ENCODE measurements around the gene IQCM. TPM values are rescaled to one million over a fixed set of nuclear protein-coding genes. Genes with fewer than 3 reads are reported as not detected.

IQCM gene
- total RNA-seq, result not detected

GRCh38 chr4:149815743-149816142 lies at the start of gene IQCM:
Gene IQCM (minus strand): TSS chr4:149815843. CDS start chr4:149742691, 73,152 bp downstream.
- DNase-seq (ENCODE audit: low spot score), result no peak

DNA sequence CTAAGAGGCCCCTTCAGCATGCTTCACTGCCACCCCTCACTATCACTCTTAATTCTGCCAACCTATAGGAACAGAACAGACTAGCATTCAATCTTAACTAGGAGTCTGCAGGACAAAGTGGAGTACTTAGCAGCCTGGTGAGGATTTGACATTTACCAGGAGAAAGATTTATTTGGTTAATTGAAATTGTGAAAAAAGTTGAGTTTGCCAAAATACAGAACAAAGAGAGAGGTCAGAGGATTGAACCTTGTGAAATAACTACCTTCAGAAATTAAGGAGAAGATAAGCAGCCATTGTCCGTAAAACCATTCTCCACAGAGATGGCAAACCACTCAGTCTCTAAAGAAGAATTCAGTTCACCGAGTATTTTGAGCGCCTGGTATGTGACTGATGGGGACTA lies 41.8 kb upstream of the IQCM start:
- DNase-seq (ENCODE audit: low spot score), result no peak

DNA sequence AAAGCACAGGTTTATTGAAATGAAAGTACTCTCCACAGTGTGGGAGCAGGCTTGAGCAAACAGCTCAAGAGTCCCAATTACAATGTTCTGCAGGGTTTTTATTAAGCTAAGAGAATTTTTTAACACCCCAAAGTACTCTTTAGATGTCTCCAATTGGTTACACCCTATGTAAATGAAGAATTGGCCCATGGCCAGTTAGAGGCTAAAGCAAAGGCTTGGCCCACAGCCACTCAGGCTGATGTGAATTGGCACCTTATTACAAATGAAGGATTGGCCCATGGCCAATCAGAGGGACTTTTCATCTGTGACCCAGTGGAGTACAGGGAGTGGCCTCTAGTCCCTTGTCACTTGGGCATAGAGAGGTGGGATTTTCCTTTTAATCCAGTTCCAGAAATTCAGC lies 30.1 kb upstream of the IQCM start:
- no peak for DNase-seq (ENCODE audit: low spot score)

GRCh38 chr4:149841686-149842085 lies 26.0 kb upstream of the IQCM start:
- DNase-seq (ENCODE audit: low spot score), result no peak

DNA sequence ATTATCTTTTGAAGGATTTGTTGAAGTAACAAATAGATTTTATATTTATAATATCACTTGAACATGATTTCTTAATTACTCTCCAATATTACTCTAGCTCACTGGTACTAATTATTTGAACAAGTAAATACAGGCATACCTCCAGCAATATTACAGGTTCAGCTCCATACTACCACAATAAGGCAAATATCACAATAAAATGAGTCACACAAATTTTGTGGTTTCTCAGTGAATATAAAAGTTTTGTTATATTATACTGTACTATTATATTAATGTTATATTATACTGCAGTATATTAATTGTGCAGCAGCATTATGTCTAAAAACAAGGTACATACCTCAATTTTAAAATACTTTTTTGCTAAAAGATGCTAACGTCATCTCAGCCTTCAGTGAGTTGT lies 22.4 kb upstream of the IQCM start:
- DNase-seq (ENCODE audit: low spot score), result no peak

DNA sequence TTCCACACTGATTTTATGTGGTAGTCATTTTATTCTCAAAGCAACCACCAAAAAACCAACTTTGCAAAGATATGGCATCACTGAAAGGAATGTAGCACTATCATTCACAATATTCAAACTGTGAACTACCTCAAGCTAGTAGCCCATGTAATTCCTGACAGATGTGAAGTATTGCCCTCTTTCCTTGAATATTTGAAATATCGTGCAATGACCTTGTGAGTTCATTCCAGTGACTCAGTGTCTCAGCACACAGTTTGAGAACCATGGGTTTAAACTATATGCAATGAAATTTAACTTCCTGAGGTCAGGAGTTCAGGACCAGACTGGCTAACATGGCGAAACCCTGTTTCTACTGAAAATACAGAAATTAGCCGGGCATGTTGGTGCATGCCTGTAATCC lies 20.9 kb upstream of the IQCM start:
- DNase-seq (ENCODE audit: low spot score), result no peak

DNA sequence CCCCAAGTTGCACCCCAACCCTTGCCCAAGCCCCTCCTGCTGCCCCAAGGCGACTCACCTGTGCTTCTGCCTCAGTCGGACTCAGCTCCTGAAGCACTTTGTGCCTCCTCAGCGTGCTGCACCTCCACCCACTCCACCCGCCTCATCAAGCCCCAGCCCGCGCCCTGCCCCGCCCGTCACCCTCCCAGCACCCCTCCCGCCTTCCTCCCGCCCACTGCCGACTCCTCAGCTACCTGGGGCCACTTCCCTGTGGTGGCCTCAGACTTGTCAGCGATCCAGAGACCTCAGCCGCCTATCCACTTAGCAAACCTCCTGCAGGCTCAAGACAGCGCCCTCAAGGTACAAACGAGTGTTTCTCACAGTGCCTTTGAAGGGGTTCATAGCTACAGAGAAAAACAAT lies 19.6 kb upstream of the IQCM start:
- no peak for DNase-seq (ENCODE audit: low spot score)

GRCh38 chr4:149831656-149832208 lies 16.1 kb upstream of the IQCM start:
- DNase-seq (ENCODE audit: low spot score), result no peak

DNA sequence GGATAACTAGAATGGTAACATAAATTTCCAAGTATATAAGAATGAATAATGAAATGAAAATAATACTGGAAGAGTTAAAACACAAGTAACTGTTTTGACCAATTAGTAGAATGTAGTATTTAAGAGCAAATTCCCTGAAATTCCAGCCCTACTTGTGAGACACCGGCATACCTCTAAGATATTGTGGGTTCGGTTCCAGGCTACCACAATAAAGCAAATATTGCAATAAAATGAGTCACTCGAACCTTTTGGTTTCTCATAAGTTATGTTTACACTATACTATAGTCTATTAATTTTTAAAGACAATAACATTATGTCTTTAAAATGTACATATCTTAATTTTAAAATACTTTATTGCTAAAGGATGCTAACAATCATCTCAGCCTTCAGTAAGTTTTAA lies 15.2 kb upstream of the IQCM start:
- no peak for DNase-seq (ENCODE audit: low spot score)

GRCh38 chr4:149825336-149825735 lies 9.7 kb upstream of the IQCM start:
- DNase-seq (ENCODE audit: low spot score), result no peak

DNA sequence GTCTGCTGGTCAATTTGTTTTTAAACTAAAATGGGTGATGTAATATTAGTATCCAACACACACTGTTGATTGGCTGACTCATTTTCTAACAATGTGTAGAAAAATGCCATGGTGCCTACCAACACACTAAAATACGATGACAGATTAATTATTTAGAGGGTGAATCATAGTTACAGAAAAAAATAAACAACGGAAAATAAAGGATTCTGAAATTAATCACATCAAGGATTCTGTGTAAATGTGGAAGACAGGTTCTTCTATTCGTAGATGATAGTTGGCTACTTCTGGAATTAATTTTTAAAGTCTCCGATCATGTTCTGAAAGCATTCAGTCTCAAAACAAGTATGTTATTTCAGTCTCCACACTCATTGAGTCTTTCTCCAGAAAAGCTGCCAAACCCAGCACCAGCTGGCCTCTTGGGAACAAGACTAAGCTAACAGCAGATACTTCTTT lies 8.2 kb upstream of the IQCM start:
- DNase-seq (ENCODE audit: low spot score), result no peak

- no peak for DNase-seq (ENCODE audit: low spot score)
Measured at GRCh38 chr4:149801416-149801815, 14.2 kb downstream of the IQCM start.

- DNase-seq (ENCODE audit: low spot score), result no peak
Measured at GRCh38 chr4:149799546-149799945, 16.1 kb downstream of the IQCM start.

GRCh38 chr4:149796381-149796780 lies 19.3 kb downstream of the IQCM start:
- DNase-seq (ENCODE audit: low spot score), result no peak

- no peak for DNase-seq (ENCODE audit: low spot score)
Measured at GRCh38 chr4:149795256-149795655, 20.4 kb downstream of the IQCM start.

DNA sequence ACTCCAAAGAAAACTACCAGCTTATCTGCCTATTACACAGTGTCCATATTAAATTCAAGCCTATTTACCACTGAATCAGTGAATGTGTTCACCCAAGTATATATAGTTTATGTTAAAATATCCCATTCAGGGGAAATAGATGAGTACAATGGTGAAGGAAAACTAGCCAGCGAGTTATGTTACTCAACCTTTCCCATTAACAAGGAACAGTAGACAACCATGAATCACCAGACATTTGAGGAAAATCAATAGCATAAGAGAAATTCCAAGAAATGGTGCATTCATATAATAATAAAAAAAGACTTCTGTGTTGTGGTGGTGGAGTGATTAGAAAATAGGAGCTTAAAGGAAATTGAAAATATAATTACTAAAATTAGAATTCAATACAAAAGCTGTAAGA lies 21.3 kb downstream of the IQCM start:
- no peak for DNase-seq (ENCODE audit: low spot score)

GRCh38 chr4:149793459-149793858 lies 22.2 kb downstream of the IQCM start:
- no peak for DNase-seq (ENCODE audit: low spot score)

- DNase-seq (ENCODE audit: low spot score), result no peak
Measured at GRCh38 chr4:149791851-149792250, 23.8 kb downstream of the IQCM start.

DNA sequence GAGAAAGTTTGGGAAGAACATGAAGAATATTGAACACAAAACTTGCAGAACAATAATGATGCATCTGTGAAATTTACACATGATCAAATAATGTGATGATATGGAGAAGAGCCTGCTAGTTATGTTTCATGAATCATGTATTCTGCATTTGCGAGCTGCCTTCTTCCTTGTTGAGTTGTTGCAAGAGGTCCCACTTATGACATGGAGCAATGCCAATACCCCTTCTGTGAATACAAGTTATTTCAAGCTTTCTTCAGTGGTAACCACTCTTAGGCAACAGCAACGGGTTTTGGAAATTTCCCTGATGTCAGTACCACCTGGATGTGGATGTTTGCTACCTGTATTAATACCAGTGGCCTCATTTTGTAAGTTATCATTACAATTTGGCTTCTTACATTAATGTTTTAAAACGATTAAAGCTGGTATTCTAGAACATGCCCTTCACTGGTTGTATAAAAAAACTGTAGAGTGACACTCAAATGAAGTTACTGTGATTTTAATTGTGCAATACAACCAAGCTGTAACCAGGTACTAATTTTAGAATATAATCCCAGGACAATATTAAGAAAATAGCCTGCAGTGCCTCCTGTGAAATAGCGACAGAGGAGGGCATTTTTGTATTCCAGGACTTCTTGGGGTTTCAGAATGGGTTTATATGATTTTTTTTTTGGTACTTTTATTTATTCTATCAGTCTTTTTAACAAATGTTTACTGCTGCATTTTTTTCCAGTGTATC lies 25.3 kb downstream of the IQCM start:
- no peak for DNase-seq (ENCODE audit: low spot score)

GRCh38 chr4:149788300-149788699 lies 27.3 kb downstream of the IQCM start:
- no peak for DNase-seq (ENCODE audit: low spot score)

DNA sequence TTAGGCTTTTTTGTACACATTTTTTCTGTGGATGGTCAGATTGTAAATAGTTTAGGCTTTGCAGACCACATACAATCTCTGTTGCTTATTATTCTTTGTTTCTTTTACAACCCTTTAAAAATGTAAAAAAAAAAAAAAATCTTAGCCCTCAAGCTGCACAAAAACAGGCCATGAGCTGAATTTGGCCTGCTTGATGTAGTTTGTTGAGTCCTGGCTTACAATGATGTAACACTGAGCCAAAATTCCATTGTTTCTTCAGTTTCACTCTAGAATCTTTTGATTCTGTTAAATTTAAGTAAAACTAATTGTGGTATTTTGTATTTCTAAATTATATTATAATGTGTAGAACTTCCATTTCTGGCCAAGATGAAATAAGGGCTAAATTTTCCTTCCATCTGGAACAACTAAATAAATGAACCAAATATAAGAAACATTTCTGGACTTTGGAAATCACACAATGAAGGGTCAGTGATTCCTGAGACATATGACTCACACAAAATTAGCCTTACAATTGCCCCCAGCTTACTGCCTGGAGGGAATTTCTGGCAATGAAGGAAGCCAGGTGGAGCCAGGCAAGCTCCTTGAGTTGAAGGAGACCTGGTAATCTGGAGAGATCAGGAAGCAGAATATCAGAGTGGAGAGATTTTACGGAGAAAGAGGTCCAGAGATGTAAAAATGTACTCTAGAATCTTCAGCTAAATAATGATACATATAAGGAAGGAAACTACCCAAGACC lies 29.8 kb downstream of the IQCM start:
- no peak for DNase-seq (ENCODE audit: low spot score)

DNA sequence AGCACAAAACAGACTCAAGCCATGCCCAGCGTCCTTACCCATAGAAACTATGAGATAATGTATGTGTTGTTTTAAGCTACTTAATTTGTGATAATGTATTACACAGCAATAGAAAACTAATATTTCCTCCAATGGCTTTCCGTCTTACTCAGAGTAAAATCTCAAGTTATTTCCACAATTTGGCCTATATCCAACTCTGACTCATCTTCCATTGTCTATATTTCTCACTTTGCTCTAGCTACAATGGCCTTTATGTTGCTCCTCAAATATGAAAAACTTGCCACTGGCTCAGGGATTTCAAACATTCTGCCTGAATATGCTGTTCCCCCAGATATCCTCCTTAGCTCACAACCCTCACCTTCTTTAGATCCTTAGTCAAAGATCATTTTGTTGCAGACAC lies 31.6 kb downstream of the IQCM start:
- no peak for DNase-seq (ENCODE audit: low spot score)

GRCh38 chr4:149781150-149781549 lies 34.5 kb downstream of the IQCM start:
- DNase-seq (ENCODE audit: low spot score), result no peak

All from mucosa of gallbladder (tissue), 1 donor.